Measurements from ENCODE around the gene ABCB4.
"Not testable (repeated sequence)": the region's sequence is repeated elsewhere in the genome, so short reads cannot be mapped to it uniquely, and the experiment has no call there.

DNA sequence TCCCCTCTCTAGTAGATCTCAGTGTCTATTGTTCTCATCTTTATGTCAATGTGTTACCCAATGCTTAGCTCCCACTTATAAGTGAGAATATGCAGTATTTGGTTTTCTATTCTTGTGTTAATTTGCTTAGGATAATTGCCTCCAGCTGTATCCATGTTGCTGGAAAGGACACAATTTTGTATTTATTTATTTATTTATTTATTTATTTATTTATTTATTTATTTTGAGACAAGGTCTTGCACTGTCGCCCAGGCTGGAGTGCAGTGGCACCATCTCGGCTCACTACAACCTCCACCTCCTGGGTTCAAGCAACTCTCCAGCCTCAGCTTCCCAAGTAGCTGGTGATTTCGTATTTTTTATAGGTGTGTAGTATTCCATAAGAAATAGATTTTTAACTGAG is 15.0 kb downstream of the ABCB4 start:
- TF ChIP-seq OSR1 (CRISPR knock-in tag; IDR thresholded peaks at IDR 0.05); SNAI2 (CRISPR knock-in tag; IDR thresholded peaks at IDR 0.05); TOX (CRISPR knock-in tag; IDR thresholded peaks at IDR 0.05; ENCODE audit: borderline replicate concordance); ESRRG (CRISPR knock-in tag; IDR thresholded peaks at IDR 0.05); ZFP30 (CRISPR knock-in tag; IDR thresholded peaks at IDR 0.05); BACH2 (CRISPR knock-in tag; IDR thresholded peaks at IDR 0.05; ENCODE audit: borderline replicate concordance): not testable (repeated sequence)
- TF ChIP-seq, protein P1, sequence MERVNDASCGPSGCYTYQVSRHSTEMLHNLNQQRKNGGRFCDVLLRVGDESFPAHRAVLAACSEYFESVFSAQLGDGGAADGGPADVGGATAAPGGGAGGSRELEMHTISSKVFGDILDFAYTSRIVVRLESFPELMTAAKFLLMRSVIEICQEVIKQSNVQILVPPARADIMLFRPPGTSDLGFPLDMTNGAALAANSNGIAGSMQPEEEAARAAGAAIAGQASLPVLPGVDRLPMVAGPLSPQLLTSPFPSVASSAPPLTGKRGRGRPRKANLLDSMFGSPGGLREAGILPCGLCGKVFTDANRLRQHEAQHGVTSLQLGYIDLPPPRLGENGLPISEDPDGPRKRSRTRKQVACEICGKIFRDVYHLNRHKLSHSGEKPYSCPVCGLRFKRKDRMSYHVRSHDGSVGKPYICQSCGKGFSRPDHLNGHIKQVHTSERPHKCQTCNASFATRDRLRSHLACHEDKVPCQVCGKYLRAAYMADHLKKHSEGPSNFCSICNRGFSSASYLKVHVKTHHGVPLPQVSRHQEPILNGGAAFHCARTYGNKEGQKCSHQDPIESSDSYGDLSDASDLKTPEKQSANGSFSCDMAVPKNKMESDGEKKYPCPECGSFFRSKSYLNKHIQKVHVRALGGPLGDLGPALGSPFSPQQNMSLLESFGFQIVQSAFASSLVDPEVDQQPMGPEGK (CRISPR knock-in tag; IDR thresholded peaks at IDR 0.05; ENCODE audit: borderline replicate concordance) = not testable (repeated sequence)
- TF ChIP-seq, protein P2, sequence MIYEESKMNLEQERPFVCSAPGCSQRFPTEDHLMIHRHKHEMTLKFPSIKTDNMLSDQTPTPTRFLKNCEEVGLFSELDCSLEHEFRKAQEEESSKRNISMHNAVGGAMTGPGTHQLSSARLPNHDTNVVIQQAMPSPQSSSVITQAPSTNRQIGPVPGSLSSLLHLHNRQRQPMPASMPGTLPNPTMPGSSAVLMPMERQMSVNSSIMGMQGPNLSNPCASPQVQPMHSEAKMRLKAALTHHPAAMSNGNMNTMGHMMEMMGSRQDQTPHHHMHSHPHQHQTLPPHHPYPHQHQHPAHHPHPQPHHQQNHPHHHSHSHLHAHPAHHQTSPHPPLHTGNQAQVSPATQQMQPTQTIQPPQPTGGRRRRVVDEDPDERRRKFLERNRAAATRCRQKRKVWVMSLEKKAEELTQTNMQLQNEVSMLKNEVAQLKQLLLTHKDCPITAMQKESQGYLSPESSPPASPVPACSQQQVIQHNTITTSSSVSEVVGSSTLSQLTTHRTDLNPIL (CRISPR knock-in tag; IDR thresholded peaks at IDR 0.05; ENCODE audit: low read depth) = not testable (repeated sequence)
